ENCODE data around the gene OPCML. TPM values are rescaled to one million over a fixed set of nuclear protein-coding genes. Genes with fewer than 3 reads are reported as not detected.

OPCML gene
- total RNA-seq, 2 experiments from 2014 or later = not detected

GRCh38 chr11:133476570-133477250, 55.6 kb downstream of the OPCML start:
- Mint-ChIP-seq H3K36me3 (ENCODE audit: low read depth) (no peaks in the 10 kb centered on the region), H3K9me3 (peaks cover 9% of the 10 kb centered on the region), H3K27me3 (peaks cover 1% of the 10 kb centered on the region), H3K4me3 (no peak overlapping the region), H3K4me1 (no peaks in the 10 kb centered on the region), H3K27ac (no peak overlapping the region)
- ChIA-PET CTCF (no interaction called here), POLR2A (no interaction called here)
- no peak for DNase-seq

- peaks cover 2% of the 10 kb centered on the region for H3K9me3 Mint-ChIP-seq
- ChIA-PET POLR2A (no interaction called here), CTCF (no interaction called here)
- peaks cover 1% of the 10 kb centered on the region for H3K27me3 Mint-ChIP-seq
- H3K4me1 Mint-ChIP-seq = no peaks in the 10 kb centered on the region
- H3K27ac Mint-ChIP-seq = no peak overlapping the region
- DNase-seq = no peak
- H3K36me3 Mint-ChIP-seq (ENCODE audit: low read depth) = no peaks in the 10 kb centered on the region
- H3K4me3 Mint-ChIP-seq = no peak overlapping the region
Observed at GRCh38 chr11:133474461-133474860, 57.8 kb downstream of the OPCML start.

DNA sequence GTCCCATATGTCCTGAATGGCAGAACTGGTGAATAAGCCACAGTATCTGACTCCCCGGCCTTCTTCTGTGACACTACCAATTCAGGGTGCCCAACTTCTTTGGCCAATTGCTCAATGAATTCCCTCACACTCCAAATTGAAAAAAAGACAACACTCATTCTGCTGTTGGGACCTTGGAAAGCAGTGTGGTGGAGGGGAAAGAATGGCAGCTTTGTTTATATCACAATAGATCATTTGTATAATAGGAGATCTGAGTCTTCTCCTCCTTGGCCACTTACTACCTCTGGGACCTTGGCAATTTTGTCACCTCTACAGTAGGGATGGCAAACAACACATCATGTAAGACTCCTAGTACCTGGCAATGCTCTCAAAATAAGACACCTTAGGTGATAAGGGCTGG, 64.6 kb downstream of the OPCML start:
- ChIA-PET CTCF (no interaction called here), POLR2A (no interaction called here)
- no peak for DNase-seq
- peaks cover 2% of the 10 kb centered on the region for H3K9me3 Mint-ChIP-seq
- peaks cover under 1% of the 10 kb centered on the region for H3K27me3 Mint-ChIP-seq
- no peaks in the 10 kb centered on the region for H3K4me1 Mint-ChIP-seq
- no peaks in the 10 kb centered on the region for H3K36me3 Mint-ChIP-seq (ENCODE audit: low read depth)
- no peak overlapping the region for H3K27ac Mint-ChIP-seq
- no peak overlapping the region for H3K4me3 Mint-ChIP-seq

DNA sequence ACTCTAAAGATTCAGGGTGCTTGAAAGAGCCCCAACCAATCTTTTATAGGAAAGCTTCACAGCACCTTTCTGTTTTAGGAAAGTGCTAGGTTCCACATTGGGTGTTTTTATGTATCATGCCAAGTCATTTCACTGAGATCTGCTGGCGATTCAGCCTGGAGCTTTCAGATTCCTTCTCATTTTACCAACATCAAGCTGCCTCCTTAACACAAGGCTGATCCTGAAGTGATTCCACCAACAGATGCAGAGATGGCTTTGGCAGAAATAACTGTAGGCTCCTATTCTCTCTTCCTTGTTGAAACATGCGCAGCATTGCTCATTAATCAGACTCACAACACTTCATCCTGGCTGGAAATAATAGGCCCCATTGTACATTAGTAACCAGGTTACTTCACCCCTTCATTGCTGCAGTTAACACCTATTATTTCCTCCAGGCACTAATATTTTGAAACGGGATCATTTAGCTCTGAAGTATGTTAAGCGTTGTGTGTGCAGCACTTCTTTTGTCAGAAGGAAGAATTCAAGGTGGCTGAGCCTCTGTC, 89.0 kb downstream of the OPCML start:
- DNase-seq = no peak
- ChIA-PET CTCF (no interaction called here), POLR2A (no interaction called here)
- no peak overlapping the region for H3K27ac Mint-ChIP-seq
- no peaks in the 10 kb centered on the region for H3K4me1 Mint-ChIP-seq
- H3K27me3 Mint-ChIP-seq = no peaks in the 10 kb centered on the region
- no peaks in the 10 kb centered on the region for H3K36me3 Mint-ChIP-seq (ENCODE audit: low read depth)
- no peak overlapping the region for H3K4me3 Mint-ChIP-seq
- no peaks in the 10 kb centered on the region for H3K9me3 Mint-ChIP-seq

- no peak overlapping the region for H3K4me3 Mint-ChIP-seq
- no peaks in the 10 kb centered on the region for H3K4me1 Mint-ChIP-seq
- H3K9me3 Mint-ChIP-seq = no peaks in the 10 kb centered on the region
- no peaks in the 10 kb centered on the region for H3K36me3 Mint-ChIP-seq (ENCODE audit: low read depth)
- POLR2A ChIA-PET = no interaction called here
- no peaks in the 10 kb centered on the region for H3K27me3 Mint-ChIP-seq
- no peak overlapping the region for H3K27ac Mint-ChIP-seq
- CTCF ChIA-PET = no interaction called here
- DNase-seq = no peak
Observed at GRCh38 chr11:133441964-133442660, 90.2 kb downstream of the OPCML start.

DNA sequence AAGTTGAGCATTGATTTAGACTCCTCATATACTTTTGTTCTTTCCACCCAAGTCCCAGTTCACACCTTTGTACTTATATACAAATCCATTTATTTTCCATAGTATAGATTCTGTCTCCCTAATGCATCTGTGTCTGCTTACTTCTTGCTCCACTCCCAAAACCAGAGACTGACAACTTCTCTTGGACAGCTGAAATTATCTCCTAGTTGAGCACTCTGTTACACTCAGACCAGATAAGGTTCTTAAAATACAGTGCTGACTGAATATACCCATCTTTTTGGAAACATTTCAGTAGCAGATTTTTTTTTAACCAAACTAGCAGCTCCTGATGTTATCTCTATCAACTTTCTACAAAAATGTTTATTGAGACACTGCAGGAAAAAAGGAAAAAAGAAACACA, 106.3 kb downstream of the OPCML start:
- Mint-ChIP-seq H3K27ac (no peak overlapping the region), H3K9me3 (no peaks in the 10 kb centered on the region), H3K36me3 (ENCODE audit: low read depth) (no peaks in the 10 kb centered on the region), H3K4me3 (no peak overlapping the region), H3K4me1 (no peaks in the 10 kb centered on the region), H3K27me3 (no peaks in the 10 kb centered on the region)
- DNase-seq = no peak
- ChIA-PET POLR2A (no interaction called here), CTCF (no interaction called here)

- no peaks in the 10 kb centered on the region for H3K9me3 Mint-ChIP-seq
- H3K4me1 Mint-ChIP-seq = no peaks in the 10 kb centered on the region
- H3K4me3 Mint-ChIP-seq = no peak overlapping the region
- no peaks in the 10 kb centered on the region for H3K36me3 Mint-ChIP-seq (ENCODE audit: low read depth)
- CTCF ChIA-PET = no interaction called here
- no peaks in the 10 kb centered on the region for H3K27me3 Mint-ChIP-seq
- DNase-seq = no peak
- POLR2A ChIA-PET = no interaction called here
- H3K27ac Mint-ChIP-seq = no peak overlapping the region
Observed at GRCh38 chr11:133425245-133425644, 107.1 kb downstream of the OPCML start.

- no peak overlapping the region for H3K4me3 Mint-ChIP-seq
- no peaks in the 10 kb centered on the region for H3K4me1 Mint-ChIP-seq
- DNase-seq = no peak
- CTCF ChIA-PET = no interaction called here
- no peak overlapping the region for H3K27ac Mint-ChIP-seq
- POLR2A ChIA-PET = no interaction called here
- H3K9me3 Mint-ChIP-seq = no peaks in the 10 kb centered on the region
- H3K36me3 Mint-ChIP-seq (ENCODE audit: low read depth) = no peaks in the 10 kb centered on the region
- H3K27me3 Mint-ChIP-seq = no peaks in the 10 kb centered on the region
Observed at GRCh38 chr11:133418218-133418617, 114.1 kb downstream of the OPCML start.

DNA sequence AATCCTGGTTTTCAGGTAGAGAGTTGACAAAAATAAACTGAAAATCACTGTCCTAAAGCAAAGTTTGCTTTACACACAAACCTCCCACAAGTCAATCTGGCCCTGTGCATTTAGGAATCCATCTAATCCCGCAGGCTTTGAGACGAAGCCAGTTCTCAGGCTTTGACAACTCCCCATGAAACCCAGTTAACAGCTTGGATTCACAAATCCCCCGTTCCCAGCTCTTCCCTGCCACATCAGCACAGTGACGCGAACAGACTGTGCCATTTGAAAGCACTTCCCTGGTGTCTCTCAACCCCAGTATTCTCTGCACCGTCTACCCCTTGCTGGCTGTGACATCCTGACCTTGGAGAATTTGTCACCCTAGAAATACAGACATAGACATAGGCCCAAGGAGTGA, 117.8 kb downstream of the OPCML start:
- H3K4me3 Mint-ChIP-seq = no peak overlapping the region
- no peaks in the 10 kb centered on the region for H3K9me3 Mint-ChIP-seq
- DNase-seq = no peak
- H3K36me3 Mint-ChIP-seq (ENCODE audit: low read depth) = no peaks in the 10 kb centered on the region
- H3K27me3 Mint-ChIP-seq = no peaks in the 10 kb centered on the region
- ChIA-PET POLR2A (no interaction called here), CTCF (no interaction called here)
- H3K27ac Mint-ChIP-seq = no peak overlapping the region
- no peaks in the 10 kb centered on the region for H3K4me1 Mint-ChIP-seq

DNA sequence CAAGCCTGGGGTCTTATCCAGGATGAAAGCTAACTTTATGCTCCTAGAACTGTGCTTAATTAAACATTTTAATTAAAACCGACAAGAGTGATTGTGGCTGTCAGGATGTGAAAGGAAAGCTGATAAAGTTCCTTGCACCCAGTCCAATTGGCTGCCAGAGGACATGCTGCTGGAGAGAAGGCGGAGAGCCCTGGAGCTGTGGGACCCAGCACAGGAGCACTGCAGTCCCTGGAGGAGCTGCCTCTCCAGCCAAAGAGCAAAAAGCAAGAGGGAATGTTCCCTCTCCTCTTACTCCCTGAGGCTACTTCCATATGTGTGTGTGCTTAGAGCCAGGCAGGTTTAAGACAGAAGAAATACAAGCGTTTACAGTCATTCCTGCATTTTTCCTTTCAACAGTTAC, 118.6 kb downstream of the OPCML start:
- no peak overlapping the region for H3K4me3 Mint-ChIP-seq
- ChIA-PET CTCF (no interaction called here), POLR2A (no interaction called here)
- no peaks in the 10 kb centered on the region for H3K27me3 Mint-ChIP-seq
- no peaks in the 10 kb centered on the region for H3K36me3 Mint-ChIP-seq (ENCODE audit: low read depth)
- H3K9me3 Mint-ChIP-seq = no peaks in the 10 kb centered on the region
- H3K27ac Mint-ChIP-seq = no peak overlapping the region
- no peak for DNase-seq
- H3K4me1 Mint-ChIP-seq = no peaks in the 10 kb centered on the region

DNA sequence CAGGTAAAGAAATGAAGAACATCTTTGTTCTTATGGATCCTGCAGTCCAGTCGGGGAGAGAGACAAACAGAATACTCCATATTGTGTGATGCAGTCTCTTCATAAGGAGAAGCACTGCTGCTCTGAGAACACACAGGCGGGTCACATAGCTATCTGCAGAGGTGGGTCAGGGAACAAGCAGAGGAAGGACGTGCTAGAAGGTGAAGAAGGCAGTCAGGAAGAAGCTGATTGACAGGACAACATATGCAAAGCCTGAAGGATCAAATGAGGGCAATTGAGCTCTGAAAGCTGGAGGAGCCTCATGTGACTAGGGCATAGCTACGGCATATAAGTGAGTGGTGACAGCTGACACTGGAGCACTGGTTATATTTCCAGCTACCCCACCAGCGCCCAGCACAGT, 122.5 kb downstream of the OPCML start:
- Mint-ChIP-seq H3K36me3 (ENCODE audit: low read depth) (no peaks in the 10 kb centered on the region), H3K9me3 (no peaks in the 10 kb centered on the region), H3K4me1 (no peaks in the 10 kb centered on the region), H3K27me3 (no peaks in the 10 kb centered on the region), H3K27ac (no peak overlapping the region), H3K4me3 (no peak overlapping the region)
- POLR2A ChIA-PET = no interaction called here
- DNase-seq = no peak
- CTCF ChIA-PET = no interaction called here

DNA sequence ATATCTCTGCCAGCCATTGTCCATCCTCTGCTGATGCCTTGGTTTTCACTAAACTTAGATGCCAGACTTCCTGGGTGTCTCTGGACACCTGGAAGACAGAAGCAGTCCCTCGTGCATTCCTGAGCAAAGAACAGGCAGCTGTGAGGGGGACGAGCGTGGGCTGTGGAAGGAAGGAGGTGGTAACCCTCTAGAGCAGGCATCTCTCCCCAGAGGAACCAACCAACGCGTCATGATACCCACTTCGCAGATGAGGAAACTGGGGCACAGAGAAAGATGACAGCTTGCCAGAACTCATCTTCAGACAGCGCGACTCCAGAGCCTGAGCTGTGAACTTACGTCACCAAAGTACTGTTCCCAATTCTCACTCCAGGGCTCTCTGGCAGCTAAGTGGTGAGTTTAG, 123.4 kb downstream of the OPCML start:
- no peak overlapping the region for H3K4me3 Mint-ChIP-seq
- ChIA-PET POLR2A (no interaction called here), CTCF (no interaction called here)

DNA sequence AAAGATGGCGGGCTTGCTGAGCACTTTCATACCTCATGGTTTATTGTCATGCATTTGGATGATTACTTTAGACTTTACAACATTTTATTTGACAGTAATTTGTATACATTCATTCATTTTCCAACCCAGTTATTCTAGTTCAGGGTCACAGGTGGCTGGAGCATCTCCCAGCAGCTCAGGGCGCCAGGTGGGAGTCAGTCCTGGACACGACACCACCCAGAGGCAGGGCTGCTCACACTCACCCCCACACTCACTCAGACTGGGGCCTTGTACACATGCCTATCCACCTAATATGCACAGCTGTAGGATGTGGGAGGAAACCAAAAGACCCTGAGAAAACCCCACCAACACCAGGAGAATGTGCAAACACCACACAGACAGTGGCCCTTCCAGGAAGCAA, 123.9 kb downstream of the OPCML start:
- no peaks in the 10 kb centered on the region for H3K27me3 Mint-ChIP-seq
- DNase-seq = no peak
- H3K4me1 Mint-ChIP-seq = no peaks in the 10 kb centered on the region
- ChIA-PET POLR2A (no interaction called here), CTCF (no interaction called here)
- H3K4me3 Mint-ChIP-seq = no peak overlapping the region
- no peaks in the 10 kb centered on the region for H3K9me3 Mint-ChIP-seq
- no peak overlapping the region for H3K27ac Mint-ChIP-seq
- H3K36me3 Mint-ChIP-seq (ENCODE audit: low read depth) = no peaks in the 10 kb centered on the region

More for the DNA sequence above, 123.4 kb downstream of the OPCML start:
- no peak for DNase-seq
- H3K36me3 Mint-ChIP-seq (ENCODE audit: low read depth) = no peaks in the 10 kb centered on the region
- H3K27ac Mint-ChIP-seq = no peak overlapping the region
- H3K9me3 Mint-ChIP-seq = no peaks in the 10 kb centered on the region
- H3K27me3 Mint-ChIP-seq = no peaks in the 10 kb centered on the region
- H3K4me1 Mint-ChIP-seq = no peaks in the 10 kb centered on the region

DNA sequence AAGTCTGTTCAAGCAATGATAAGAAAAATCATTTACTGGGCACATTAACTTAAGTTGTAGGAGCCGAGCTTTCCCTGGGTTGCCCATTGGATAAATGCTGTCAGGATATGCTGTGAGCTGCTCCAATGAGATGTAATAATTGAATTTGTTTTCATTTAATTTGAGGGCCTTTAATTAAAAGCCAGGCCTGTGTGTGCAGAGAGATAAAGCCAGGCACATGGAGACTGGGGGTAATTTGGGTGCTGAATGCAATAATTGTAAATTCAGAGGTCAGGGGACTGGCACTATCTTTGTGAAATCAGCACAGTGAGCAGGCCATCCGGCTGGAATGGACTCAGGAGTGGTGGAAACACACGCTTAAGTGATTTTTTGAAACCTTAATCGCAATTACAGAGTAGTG, 125.8 kb downstream of the OPCML start:
- Mint-ChIP-seq H3K36me3 (ENCODE audit: low read depth) (no peaks in the 10 kb centered on the region), H3K27ac (no peak overlapping the region), H3K4me1 (no peaks in the 10 kb centered on the region), H3K4me3 (no peak overlapping the region), H3K27me3 (no peaks in the 10 kb centered on the region), H3K9me3 (no peaks in the 10 kb centered on the region)
- DNase-seq = no peak
- CTCF ChIA-PET = no interaction called here
- POLR2A ChIA-PET = no interaction called here

All from activated CD4-positive, alpha-beta memory T cell treated with anti-CD3 and anti-CD28 coated beads, Interleukin-2, amount 10 ng/mL, durations not matched to agents 7 days and 5 days (primary cell).